HCT116 (cell line): ENCODE measurements around the gene CEP19. TPM values are rescaled to one million over a fixed set of nuclear protein-coding genes. Genes with fewer than 3 reads are reported as not detected.

Experiments
- ATAC-seq: fragments of 200-7000 bp; cut with Tn5 transposase; 2 replicates; pipeline ENCODE4 v1.9.1; 2020; ENCODE audit warnings: mild to moderate bottlenecking, moderate library complexity
- BruUV-seq: library from RNA; stranded (reverse); fragments of 400-500 nt; replicated peaks from 2 replicates; lab custom pipeline; 2021; lab: Mats Ljungman, UMichigan
- CTCF ChIA-PET: fragments of 300-600 bp; sonication (Branson Sonifier 250); formaldehyde crosslinking; loops from one replicate; lab custom pipeline; 2021; ENCODE audit warnings: antibody characterized with exemption; lab: Charles Lee
- POLR2A ChIA-PET: fragments of 300-600, 350-600 bp; sonication (Branson Sonifier 250); formaldehyde crosslinking; loops from one replicate; lab custom pipeline; 2021; ENCODE audit warnings: antibody characterized with exemption; lab: Charles Lee
- RAD21 ChIA-PET, 2 experiments: fragments of 300-600 bp; sonication (Branson Sonifier 250); formaldehyde crosslinking; loops; one replicate each; lab custom pipeline; 2023; ENCODE audit warnings: low total read pairs in 2 of 2; ENCODE audit not compliant: uncharacterized antibody in 2 of 2, unreplicated experiment in 2 of 2, low non-redundant PET in 1 of 2; lab: Charles Lee
- DNase-seq: peaks from one replicate; pipeline ENCODE4 v3.0.0-alpha.2; 2010; ENCODE audit warnings: low read depth, low spot score
- H2AFZ ChIP-seq: fragments of 200-600 bp; shearing (Covaris generic), sonication (generic); 2 replicates; pipeline ENCODE4 v1.6.1; 2017; ENCODE audit warnings: low read depth, mixed run types, mixed read lengths, antibody characterized with exemption, low read length; ENCODE audit not compliant: poor library complexity, severe bottlenecking
- H3K27ac ChIP-seq: 2 replicates; pipeline ENCODE4 v1.5.1; 2012; ENCODE audit warnings: low read depth, low read length
- H3K27me3 ChIP-seq: fragments of 200-600 bp; sonication (generic); 2 replicates; pipeline ENCODE4 v1.6.1; 2016; ENCODE audit warnings: mixed run types, low read length, mixed read lengths; ENCODE audit not compliant: insufficient read depth
- H3K36me3 ChIP-seq, 2 experiments: fragments of 200-500 bp in 1 of 2; fragments of 200-600 bp in 1 of 2; sonication (Bioruptor generic) in 1 of 2; sonication (generic) in 1 of 2; 2 replicates each; pipeline versions ENCODE4 v1.5.1 to v1.6.1; 2014 to 2016; ENCODE audit warnings: low read length in 2 of 2, inconsistent platforms in 1 of 2, mixed read lengths in 1 of 2, mixed run types in 1 of 2; ENCODE audit not compliant: insufficient read depth in 2 of 2, control insufficient read depth in 1 of 2
- H3K4me1 ChIP-seq, 2 experiments: fragments of 200-600 bp in 1 of 2; sonication (generic) in 1 of 2; 2 replicates each; pipeline versions ENCODE4 v1.5.1 to v1.6.1; 2012 to 2017; ENCODE audit warnings: low read length in 2 of 2, inconsistent platforms in 1 of 2, mild to moderate bottlenecking in 1 of 2, mixed read lengths in 1 of 2, mixed run types in 1 of 2, moderate library complexity in 1 of 2; ENCODE audit not compliant: insufficient read depth in 2 of 2, control insufficient read depth in 1 of 2
- H3K4me2 ChIP-seq: fragments of 200-600 bp; sonication (generic); 2 replicates; pipeline ENCODE4 v1.6.1; 2017; ENCODE audit warnings: mixed run types, low read length, mixed read lengths
- H3K4me3 ChIP-seq, 2 experiments: fragments of 200-600 bp in 1 of 2; sonication (generic) in 1 of 2; replicated peaks in 1 of 2; 2 replicates each; pipeline ENCODE4 v1.5.1; 2011 to 2016; ENCODE audit warnings: low read length in 2 of 2, control low read depth in 1 of 2, low read depth in 1 of 2, mild to moderate bottlenecking in 1 of 2, mixed read lengths in 1 of 2, mixed run types in 1 of 2
- H3K79me2 ChIP-seq: fragments of 200-600 bp; sonication (generic); 2 replicates; pipeline ENCODE4 v1.6.1; 2017; ENCODE audit warnings: mild to moderate bottlenecking, mixed run types, low read length, moderate library complexity, mixed read lengths; ENCODE audit not compliant: insufficient read depth
- H3K9ac ChIP-seq: fragments of 200-600 bp; sonication (generic); 2 replicates; pipeline ENCODE4 v1.6.1; 2016; ENCODE audit warnings: low read length, mixed read lengths
- H3K9me2 ChIP-seq: fragments of 200-600 bp; sonication (generic), shearing (Covaris generic); 2 replicates; pipeline ENCODE4 v1.6.1; 2017; ENCODE audit warnings: mixed run types, mild to moderate bottlenecking, moderate library complexity; ENCODE audit not compliant: insufficient read depth
- H3K9me3 ChIP-seq, 2 experiments: fragments of 200-500 bp in 1 of 2; fragments of 200-600 bp in 1 of 2; sonication (Bioruptor generic) in 1 of 2; sonication (generic) in 1 of 2; 2 replicates each; pipeline ENCODE4 v1.6.1; 2014 to 2017; ENCODE audit warnings: low read length in 2 of 2, mixed read lengths in 2 of 2, inconsistent platforms in 1 of 2, low read depth in 1 of 2, mild to moderate bottlenecking in 1 of 2, mixed run types in 1 of 2, moderate library complexity in 1 of 2; ENCODE audit not compliant: control insufficient read depth in 1 of 2, insufficient read depth in 1 of 2
- H4K20me1 ChIP-seq: fragments of 200-600 bp; sonication (generic), shearing (Covaris generic); 2 replicates; pipeline ENCODE4 v1.6.1; 2017; ENCODE audit warnings: mixed run types, mild to moderate bottlenecking, moderate library complexity; ENCODE audit not compliant: insufficient read depth
- ATF3 ChIP-seq: IDR thresholded peaks from 2 replicates; pipeline ENCODE4 v1.6.1; 2012
- CTCF ChIP-seq, 3 experiments: fragments of 200-600 bp in 1 of 3; sonication (generic) in 1 of 3; IDR thresholded peaks in 2 of 3; conservative IDR thresholded peaks in 1 of 3; 2 replicates each; pipeline ENCODE4 v1.5.1; 2012 to 2017; ENCODE audit warnings: low read depth in 2 of 3, low read length in 2 of 3, antibody characterized with exemption in 1 of 3, borderline replicate concordance in 1 of 3, control low read depth in 1 of 3, mild to moderate bottlenecking in 1 of 3, mixed read lengths in 1 of 3, mixed run types in 1 of 3, moderate library complexity in 1 of 3; ENCODE audit not compliant: insufficient read depth in 1 of 3
- EZH2phosphoT487 ChIP-seq: fragments of 200-600 bp; IDR thresholded peaks from 2 replicates; pipeline ENCODE4 v1.6.1; 2018; ENCODE audit warnings: antibody characterized with exemption, borderline replicate concordance
- FOSL1 ChIP-seq: IDR thresholded peaks from 2 replicates; pipeline ENCODE4 v1.6.1; 2012; ENCODE audit warnings: low read depth
- JUND ChIP-seq: IDR thresholded peaks from 2 replicates; pipeline ENCODE4 v1.6.1; 2012
- POLR2A ChIP-seq: IDR thresholded peaks from 2 replicates; pipeline ENCODE4 v1.7.0; 2011; ENCODE audit warnings: borderline replicate concordance; ENCODE audit not compliant: insufficient read depth, insufficient read length; ENCODE audit errors: extremely low read depth
- RAD21 ChIP-seq: IDR thresholded peaks from 2 replicates; pipeline ENCODE4 v1.6.1; 2012; ENCODE audit warnings: low read depth, mild to moderate bottlenecking
- REST ChIP-seq: IDR thresholded peaks from 2 replicates; pipeline ENCODE4 v1.6.1; 2012; ENCODE audit warnings: low read depth
- SRF ChIP-seq: IDR thresholded peaks from 2 replicates; pipeline ENCODE4 v1.6.1; 2012; ENCODE audit warnings: low read depth
- TCF7L2 ChIP-seq: IDR thresholded peaks from 2 replicates; pipeline ENCODE4 v1.7.0; 2011; ENCODE audit warnings: borderline replicate concordance, inconsistent platforms; ENCODE audit not compliant: insufficient read depth, insufficient read length; ENCODE audit errors: extremely low read depth
- YY1 ChIP-seq: IDR thresholded peaks from 2 replicates; pipeline ENCODE4 v1.6.1; 2011; ENCODE audit warnings: low read length, low read depth, moderate library complexity, mild to moderate bottlenecking; ENCODE audit not compliant: insufficient replicate concordance; ENCODE audit errors: extremely low read depth
- ZNF274 ChIP-seq: fragments of 200-500 bp; sonication (Bioruptor generic); IDR thresholded peaks from 2 replicates; pipeline ENCODE4 v1.6.1; 2014; ENCODE audit warnings: mild to moderate bottlenecking, low read depth, low read length, inconsistent platforms
- intact Hi-C: fragments of 100-400 bp; cut with micrococcal nuclease; formaldehyde crosslinking; loops from 2 replicates; pipeline ENCODE4 v1.10.0; 2022
- total RNA-seq: library from RNA; stranded (reverse); gene quantifications from one replicate; pipeline ENCODE4 v1.2.1, GENCODE V29; 2021; ENCODE audit not compliant: unreplicated experiment
- TF ChIP-seq, protein P1 (sequence below): IDR thresholded peaks from 2 replicates; pipeline ENCODE4 v1.6.1; 2011; ENCODE audit warnings: mild to moderate bottlenecking, low read length, moderate library complexity; ENCODE audit not compliant: insufficient replicate concordance; ENCODE audit errors: extremely low read depth
- TF ChIP-seq, protein P2 (sequence below): IDR thresholded peaks from 2 replicates; pipeline ENCODE4 v1.6.1; 2012

The CEP19 gene
- total RNA-seq, 1 experiment from 2014 or later = 2.7 TPM

DNA sequence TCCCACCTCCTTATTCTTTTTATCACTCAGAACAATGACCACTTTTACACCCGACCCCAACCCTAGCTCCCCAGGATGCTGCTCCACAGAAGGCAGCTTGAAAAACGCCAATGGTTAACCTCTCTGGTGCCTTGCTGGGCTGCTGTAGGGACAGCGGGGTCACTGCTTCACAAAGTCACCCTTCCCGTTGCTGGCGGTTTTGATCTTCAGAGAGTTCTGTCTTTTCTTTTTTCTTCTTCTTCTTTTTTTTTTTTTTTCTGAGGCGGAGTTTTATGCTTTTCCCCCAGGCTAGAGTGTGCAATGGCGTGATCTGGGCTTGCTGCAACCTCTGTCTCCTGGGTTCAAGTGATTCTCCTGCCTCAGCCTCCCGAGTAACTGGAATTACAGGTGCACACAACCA is 20.7 kb downstream of the CEP19 start:
- Histone ChIP-seq H3K4me1 (no peaks in the 10 kb centered on the region), H3K79me2 (no peaks in the 10 kb centered on the region), H3K27ac (no peak overlapping the region), H3K9me2 (no peaks in the 10 kb centered on the region), H2AFZ (no peak overlapping the region), H3K9me3 (no peaks in the 10 kb centered on the region), H3K9ac (no peak overlapping the region), H3K36me3 (no peaks in the 10 kb centered on the region), H3K4me2 (no peak overlapping the region), H3K4me3 (no peak overlapping the region), H3K27me3 (no peaks in the 10 kb centered on the region), H4K20me1 (no peaks in the 10 kb centered on the region)
- TF ChIP-seq REST (no peak), SRF (no peak), EZH2phosphoT487 (no peak), FOSL1 (no peak), RAD21 (no peak), ATF3 (no peak), TCF7L2 (no peak), ZNF274 (no peak), POLR2A (no peak), JUND (no peak), YY1 (no peak), CTCF (IDR thresholded peaks at IDR 0.05 in 2 of 3, conservative IDR thresholded peaks at IDR 0.05 in 1 of 3; ENCODE audit: borderline replicate concordance in 1 of 3, insufficient read depth in 1 of 3, low read depth in 2 of 3, low read length in 2 of 3) (no peak)
- TF ChIP-seq, protein P1, sequence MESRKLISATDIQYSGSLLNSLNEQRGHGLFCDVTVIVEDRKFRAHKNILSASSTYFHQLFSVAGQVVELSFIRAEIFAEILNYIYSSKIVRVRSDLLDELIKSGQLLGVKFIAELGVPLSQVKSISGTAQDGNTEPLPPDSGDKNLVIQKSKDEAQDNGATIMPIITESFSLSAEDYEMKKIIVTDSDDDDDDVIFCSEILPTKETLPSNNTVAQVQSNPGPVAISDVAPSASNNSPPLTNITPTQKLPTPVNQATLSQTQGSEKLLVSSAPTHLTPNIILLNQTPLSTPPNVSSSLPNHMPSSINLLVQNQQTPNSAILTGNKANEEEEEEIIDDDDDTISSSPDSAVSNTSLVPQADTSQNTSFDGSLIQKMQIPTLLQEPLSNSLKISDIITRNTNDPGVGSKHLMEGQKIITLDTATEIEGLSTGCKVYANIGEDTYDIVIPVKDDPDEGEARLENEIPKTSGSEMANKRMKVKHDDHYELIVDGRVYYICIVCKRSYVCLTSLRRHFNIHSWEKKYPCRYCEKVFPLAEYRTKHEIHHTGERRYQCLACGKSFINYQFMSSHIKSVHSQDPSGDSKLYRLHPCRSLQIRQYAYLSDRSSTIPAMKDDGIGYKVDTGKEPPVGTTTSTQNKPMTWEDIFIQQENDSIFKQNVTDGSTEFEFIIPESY = no peak
- TF ChIP-seq, protein P2, sequence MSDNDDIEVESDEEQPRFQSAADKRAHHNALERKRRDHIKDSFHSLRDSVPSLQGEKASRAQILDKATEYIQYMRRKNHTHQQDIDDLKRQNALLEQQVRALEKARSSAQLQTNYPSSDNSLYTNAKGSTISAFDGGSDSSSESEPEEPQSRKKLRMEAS = no peak
- POLR2A ChIA-PET = no interaction called here
- intact Hi-C loops = no loop called here
- CTCF ChIA-PET = interaction anchor here (1.2 kb wide), 1 partner anchor 82 kb away, joined by 3 read pairs; no protein-coding TSS in a partner anchor
- no TSS peak for BruUV-seq
- no peak for DNase-seq
- no peak for ATAC-seq
- RAD21 ChIA-PET = no interaction called here
